GM18520 (cell line): ENCODE results near the gene MAPK8IP1.
A peak's percentile ranks its signal among the peaks of the same experiment; 100 is the strongest.
"Not testable (repeated sequence)": the region's sequence is repeated elsewhere in the genome, so short reads cannot be mapped to it uniquely, and the experiment has no call there.

Experiments
- ATAC-seq: cut with Tn5 transposase; IDR thresholded peaks from one replicate; pipeline ENCODE4 v1.9.1; 2021; ENCODE audit not compliant: unreplicated experiment

MAPK8IP1 gene

GRCh38 chr11:45885274-45885920 lies at the start of gene MAPK8IP1:
Gene MAPK8IP1, plus strand, starts transcription at chr11:45885651. Its CDS starts 170 bp downstream, at chr11:45885821.
- no peak for ATAC-seq

GRCh38 chr11:45839204-45839603 lies 46.2 kb upstream of the MAPK8IP1 start:
- ATAC-seq: no peak

DNA sequence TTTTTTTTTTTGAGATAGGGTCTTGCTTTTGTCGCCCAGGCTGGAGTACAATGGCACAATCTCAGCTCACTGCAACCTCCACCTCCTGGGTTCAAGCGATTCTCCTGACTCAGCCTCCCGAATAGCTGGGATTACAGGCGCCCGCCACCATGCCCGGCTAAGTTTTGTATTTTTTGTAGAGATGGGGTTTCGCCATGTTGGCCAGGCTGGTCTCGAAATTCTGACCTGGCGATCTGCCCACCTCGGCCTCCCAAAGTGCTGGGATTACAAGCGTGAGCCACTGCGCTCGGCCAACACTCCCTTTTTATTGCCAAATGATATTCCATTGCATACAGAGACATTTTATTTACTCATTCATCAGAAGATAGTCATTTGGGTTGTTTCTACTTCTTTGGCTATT lies 45.2 kb upstream of the MAPK8IP1 start:
- ATAC-seq: not testable (repeated sequence)

GRCh38 chr11:45843158-45843924 lies 42.1 kb upstream of the MAPK8IP1 start:
- no peak for ATAC-seq

GRCh38 chr11:45844822-45845578 lies 40.5 kb upstream of the MAPK8IP1 start:
- no peak for ATAC-seq

GRCh38 chr11:45846174-45846675 lies 39.2 kb upstream of the MAPK8IP1 start:
- no peak for ATAC-seq

GRCh38 chr11:45846974-45847910 lies 38.2 kb upstream of the MAPK8IP1 start, which contains the start of gene CRY2:
Gene CRY2, plus strand, starts transcription at chr11:45847475. Its CDS starts 16 bp downstream, at chr11:45847491.
- peak; percentile 90 for ATAC-seq

DNA sequence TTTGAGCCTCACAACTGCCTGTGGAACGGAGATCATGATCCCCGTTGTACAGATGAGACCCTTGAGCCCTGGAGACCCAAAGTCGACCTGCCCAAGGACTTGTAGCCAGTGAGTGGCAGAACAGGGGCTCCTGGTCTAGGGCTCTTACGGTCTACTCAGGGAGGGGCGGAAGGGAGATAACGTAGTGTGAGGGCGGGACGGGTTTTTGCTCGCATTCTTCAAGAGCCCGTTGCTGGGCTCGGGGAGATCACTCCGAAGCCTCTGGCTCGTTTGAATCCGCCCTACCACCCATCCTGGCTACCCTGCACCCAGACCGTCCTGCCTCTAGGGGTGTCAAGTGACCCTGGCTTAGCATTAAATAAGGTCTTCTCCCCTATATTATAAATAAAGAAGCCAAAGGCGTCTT lies 37.5 kb upstream of the MAPK8IP1 start:
- ATAC-seq: no peak

DNA sequence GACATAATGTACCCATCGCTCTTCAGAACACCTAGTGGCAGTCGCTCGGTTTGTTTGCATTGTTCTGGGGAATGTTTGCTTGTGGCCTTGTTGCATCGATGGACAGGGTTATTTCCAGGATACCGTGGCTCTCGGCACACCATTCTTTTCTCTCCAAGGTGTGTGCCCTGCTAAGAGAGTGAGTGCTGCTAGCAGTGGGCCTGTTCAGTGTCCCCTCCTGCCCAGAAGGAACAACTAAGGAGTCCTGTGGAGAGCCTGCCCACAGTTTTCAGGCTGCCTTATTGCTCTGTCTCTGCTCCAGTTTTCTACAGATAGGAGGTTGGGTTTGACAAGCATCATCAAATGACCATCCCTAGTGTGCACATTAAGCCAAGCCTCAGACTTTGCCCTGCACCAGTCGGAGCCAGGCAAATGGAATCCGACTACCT lies 36.8 kb upstream of the MAPK8IP1 start:
- ATAC-seq: no peak

DNA sequence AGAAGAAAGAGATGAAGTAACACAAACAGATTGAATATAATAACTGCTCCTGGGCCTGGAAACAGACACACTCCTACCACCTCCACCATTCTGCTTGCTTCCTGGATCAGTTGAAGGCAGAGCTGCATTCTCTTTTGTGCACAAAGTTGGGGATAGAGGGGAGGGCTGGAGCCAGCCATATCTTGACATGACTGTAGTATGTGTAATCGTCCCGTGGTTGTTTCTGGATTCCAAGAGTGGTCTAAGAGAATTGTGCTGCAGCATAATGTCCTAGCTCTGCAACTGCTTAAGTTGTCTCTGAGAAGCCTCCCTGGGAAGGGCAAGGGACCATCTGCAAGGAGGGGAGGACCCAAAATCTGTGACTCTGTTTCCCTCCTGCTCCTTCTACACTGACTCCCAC lies 35.0 kb upstream of the MAPK8IP1 start:
- no peak for ATAC-seq

- no peak for ATAC-seq
Measured at GRCh38 chr11:45851228-45851627, 34.2 kb upstream of the MAPK8IP1 start.

DNA sequence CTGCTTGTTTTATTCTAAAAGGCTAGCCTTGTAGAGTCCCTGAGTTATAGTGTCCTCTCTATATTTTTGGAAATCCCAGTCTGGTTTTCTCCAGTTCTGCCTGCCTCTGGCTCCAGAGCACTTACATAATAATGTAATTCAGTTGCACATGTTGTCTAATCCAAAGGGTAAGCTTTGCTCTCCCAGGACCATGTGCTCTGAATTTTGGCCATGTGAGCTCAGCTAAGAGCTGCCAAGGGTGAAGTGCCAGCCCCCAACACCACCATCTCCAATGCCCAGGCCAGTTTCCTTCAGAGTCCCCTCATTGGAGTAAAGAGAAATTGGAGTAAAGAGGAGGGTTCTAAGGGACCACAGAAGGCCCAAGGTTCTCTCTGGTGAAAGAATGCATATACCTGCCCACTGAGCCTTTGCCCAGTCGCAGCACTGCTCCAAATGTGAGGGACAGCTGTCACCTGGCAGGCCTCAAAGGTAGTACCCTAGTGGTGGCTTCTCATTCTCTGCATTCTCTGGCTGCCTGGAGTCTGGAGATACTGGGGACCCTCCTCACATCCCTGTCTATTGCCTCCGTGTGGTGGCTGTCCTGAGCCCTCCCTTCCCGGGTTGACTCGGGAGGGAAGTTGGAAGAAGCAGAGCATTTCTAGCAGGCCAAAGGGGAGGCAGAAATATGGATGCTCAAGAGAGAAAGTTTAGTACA lies 33.3 kb upstream of the MAPK8IP1 start:
- ATAC-seq: no peak

DNA sequence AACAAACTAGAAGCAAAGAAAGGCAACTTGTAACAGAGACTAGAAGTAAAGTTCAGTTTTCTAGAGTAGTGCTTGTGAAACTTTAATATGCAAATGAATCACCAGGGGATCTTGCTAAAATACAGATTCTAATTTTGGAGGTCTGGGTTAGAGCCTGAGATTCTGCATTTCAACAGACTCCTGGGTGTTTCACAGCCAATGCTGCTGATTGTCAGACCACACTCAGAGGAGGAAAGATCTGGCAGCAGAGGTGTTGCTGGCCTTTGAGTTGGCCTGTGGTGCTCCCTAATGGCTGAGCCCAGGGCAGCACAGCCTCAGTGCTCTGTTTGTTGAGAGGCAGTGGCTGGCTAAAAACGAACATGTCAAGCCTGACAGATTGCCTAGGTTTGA lies 32.7 kb upstream of the MAPK8IP1 start:
- no peak for ATAC-seq

DNA sequence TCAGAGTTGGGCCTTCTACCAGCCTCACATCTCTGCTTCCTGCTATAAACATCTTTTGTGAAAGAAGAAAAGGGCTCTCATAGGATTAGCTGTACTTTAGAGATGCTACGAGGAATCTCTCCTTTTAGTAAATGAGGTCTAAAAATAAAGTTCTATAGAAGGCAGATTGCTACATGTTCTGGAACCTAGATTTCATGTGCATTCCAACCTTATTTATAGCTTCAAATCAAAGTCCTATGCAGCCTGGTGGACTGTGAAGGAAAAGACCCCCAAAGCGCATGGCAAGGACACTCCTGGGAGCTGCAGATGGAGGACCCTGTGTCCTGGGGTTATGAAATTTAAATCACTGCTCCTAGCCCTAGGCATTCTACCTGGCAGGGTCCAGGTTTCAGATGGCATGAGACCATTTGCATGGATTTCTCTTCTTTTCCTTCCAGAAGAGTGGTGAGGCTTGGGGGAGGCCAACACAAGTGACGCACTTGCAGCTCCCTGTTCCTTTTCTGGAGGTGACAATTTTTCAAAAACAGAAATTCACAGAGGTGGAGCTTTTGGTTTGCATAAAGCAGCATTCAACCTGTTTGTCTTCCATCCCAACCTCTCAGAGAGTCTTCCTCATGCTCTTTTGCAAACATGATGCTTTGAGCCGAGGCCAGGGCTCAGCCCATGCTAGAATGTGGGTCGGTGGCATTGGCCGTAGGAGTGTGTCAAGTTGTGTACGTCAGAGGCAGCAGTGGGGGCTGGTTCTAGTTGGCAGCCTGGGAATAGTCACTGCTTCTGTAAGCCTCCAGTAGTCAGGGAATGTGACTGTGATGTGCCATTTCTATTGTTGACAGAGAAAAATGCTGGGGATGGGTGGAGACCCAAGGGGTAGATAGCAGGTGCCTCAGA lies 31.9 kb upstream of the MAPK8IP1 start:
- ATAC-seq: no peak

GRCh38 chr11:45855308-45855707 lies 30.1 kb upstream of the MAPK8IP1 start:
- ATAC-seq: no peak

DNA sequence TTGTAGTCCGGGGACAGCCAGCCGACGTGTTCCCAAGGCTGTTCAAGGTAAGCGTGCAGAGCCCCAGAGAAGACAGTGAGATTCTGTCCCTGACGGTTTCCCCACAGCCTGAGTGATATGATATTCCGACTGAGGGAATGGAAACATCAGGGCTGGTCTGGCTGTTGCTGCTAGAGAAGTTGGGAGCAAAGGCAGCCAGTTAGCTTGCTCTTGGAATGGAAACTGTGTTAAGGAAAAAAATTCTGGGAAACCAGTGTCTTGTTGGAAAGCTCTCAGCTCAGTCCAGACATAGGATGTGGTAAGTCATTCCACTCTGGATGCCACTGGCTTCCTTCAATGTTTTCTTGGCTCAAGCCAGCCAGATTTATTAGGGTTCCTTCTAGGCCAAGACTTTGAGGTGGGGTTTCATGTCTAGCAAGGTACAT lies 29.4 kb upstream of the MAPK8IP1 start:
- no peak for ATAC-seq

DNA sequence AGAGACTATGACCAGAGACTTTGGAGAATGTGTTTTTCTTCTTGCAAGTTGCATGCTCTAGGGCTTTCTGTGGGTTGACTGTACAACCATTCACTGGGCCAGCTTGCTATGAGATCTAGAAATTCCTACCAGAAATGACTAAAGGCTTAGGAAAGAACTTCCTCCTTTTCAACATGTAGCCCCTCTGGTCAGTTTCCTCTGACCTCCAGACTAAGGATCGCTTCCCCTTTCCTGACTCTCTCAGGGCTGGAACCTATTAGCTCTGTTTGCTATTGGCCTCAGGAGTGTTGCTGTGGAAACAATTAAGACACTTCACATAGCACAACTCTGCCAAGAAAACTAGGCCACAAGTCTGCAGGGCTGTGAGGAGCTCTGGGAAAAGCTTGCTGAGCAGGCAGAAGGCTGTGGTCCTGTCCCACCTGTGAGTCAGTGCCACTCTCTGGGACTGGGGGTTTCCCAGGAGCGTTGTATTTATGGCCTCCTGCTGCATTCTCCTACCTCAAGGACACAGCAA lies 27.4 kb upstream of the MAPK8IP1 start:
- no peak for ATAC-seq

GRCh38 chr11:45858751-45859398 lies 26.6 kb upstream of the MAPK8IP1 start:
- no peak for ATAC-seq
